ENCODE data around the gene MYO1A.
"Not testable (repeated sequence)": the region's sequence is repeated elsewhere in the genome, so short reads cannot be mapped to it uniquely, and the experiment has no call there.

The MYO1A gene

DNA sequence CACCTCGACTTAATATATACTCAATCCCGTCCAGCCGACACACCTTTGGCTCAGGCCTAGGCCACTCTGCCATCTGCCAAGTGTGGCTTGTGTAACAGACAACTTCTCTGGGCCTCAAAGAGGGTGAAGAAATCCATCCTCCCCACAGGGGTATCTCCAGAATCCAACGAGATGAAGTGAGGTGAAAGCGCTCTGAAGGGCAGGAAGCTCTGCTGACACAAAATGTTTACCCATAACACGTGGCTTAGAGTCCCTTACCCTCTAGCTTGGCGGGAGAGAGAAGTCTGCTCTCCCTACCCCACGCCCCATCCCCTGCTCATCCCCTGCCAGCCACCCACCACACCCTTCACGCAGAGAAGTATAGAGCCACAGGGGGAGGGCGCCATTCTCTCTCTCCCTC is 56.6 kb downstream of the MYO1A start:
- DNase-seq (ENCODE audit: low spot score) = no peak

DNA sequence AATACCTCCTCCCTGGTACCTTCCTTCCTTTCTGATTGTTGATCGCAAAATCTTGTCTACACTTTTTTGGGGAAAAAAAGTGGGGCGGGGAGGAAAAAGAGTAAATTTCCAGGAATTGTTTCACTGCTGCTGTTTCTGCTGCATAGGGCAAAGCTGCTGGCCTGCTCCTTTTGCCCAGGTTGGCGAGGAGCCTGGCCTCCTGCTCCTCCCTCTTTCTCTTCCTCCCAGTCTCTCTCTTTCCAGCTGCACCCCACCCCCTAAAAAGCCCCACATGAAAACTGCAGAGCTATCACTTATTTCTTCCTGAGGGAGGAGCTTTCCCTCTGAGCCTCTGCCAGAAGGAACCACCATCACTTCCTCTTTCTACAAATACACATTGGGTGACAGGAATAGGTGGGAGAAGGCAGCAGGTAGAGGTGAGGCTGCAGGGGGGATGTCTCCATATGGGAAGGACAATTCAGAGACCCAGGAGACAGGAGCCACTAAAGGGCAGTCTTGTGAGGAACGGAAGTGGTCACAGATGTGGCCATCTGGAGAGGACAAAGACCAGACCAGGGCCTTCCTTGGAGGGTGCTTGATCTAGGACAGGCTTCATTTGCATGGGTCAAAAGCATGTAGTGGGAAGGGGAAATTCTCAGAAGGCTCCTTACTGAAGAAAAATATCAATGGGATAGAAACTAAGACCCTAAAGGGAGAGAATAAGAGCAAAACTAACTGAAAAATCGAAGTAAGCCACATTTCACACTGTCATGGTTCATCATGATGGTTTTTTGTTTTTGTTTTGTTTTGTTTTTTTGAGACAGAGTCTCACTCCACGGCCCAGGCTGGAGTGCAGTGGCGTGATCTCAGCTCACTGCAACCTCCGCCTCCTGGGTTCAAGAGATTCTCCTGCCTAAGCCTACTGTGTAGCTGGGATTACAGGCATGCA is 58.3 kb downstream of the MYO1A start:
- no peak for DNase-seq (ENCODE audit: low spot score)

- no peak for DNase-seq (ENCODE audit: low spot score)
Observed at GRCh38 chr12:56990648-56991318, 59.1 kb downstream of the MYO1A start.

GRCh38 chr12:56989861-56990610 is 59.9 kb downstream of the MYO1A start:
- DNase-seq (ENCODE audit: low spot score) = no peak

DNA sequence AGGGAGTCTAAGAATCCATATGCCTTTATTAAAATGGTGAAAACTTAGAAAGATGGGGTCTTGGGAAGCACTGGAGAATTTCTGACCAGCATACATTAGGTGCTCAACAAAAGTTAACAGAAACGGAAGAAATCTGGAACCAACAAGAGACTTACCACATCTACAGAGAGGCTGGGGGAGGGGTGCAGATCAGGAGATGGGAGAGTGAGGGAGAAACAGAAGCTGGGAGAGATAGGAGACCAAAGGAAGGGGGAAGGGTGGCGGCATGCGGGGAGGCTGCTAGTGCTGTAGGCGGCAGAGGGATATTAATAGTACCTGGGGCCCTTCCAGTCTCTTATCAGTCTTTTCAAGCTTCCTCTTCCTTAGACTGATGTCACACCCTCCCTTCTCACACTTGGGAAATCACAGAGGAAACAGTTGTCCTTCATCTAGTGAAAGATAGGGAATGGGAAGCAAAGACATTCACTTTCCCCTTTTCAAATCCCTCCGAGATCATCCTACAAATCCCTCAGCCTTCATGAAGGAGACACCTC is 61.7 kb downstream of the MYO1A start:
- no peak for DNase-seq (ENCODE audit: low spot score)

GRCh38 chr12:56987551-56988053 is 62.3 kb downstream of the MYO1A start:
- peak; percentile 84 for DNase-seq (ENCODE audit: low spot score)

GRCh38 chr12:56987011-56987410 is 62.9 kb downstream of the MYO1A start:
- no peak for DNase-seq (ENCODE audit: low spot score)

DNA sequence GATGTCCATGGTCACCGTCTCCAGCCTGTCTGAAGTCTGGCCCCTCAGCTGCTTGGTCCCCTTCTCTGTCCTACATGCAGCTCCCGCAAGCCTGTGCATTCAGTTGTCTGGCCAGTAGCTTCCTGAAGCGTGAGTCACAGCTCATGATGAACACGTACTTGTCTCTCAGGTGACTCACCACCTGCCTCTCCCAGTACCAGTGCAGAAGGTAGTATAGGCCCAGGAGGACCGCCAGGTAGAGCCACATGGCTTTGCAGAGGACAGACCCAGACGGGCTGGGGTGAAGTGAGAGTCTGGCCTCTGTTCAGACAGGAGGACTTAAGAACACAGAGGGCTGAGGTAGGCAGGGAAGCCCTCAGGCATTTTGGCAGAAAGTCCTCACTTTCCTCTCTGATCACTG is 64.2 kb downstream of the MYO1A start:
- not testable (repeated sequence) for DNase-seq (ENCODE audit: low spot score)

- no peak for DNase-seq (ENCODE audit: low spot score)
Observed at GRCh38 chr12:56983386-56983785, 66.5 kb downstream of the MYO1A start.

GRCh38 chr12:56982578-56983236 is 67.2 kb downstream of the MYO1A start:
- not testable (repeated sequence) for DNase-seq (ENCODE audit: low spot score)

GRCh38 chr12:56980941-56981530 is 68.9 kb downstream of the MYO1A start:
- no peak for DNase-seq (ENCODE audit: low spot score)

- DNase-seq (ENCODE audit: low spot score) = no peak
Observed at GRCh38 chr12:56980268-56980667, 69.7 kb downstream of the MYO1A start.

DNA sequence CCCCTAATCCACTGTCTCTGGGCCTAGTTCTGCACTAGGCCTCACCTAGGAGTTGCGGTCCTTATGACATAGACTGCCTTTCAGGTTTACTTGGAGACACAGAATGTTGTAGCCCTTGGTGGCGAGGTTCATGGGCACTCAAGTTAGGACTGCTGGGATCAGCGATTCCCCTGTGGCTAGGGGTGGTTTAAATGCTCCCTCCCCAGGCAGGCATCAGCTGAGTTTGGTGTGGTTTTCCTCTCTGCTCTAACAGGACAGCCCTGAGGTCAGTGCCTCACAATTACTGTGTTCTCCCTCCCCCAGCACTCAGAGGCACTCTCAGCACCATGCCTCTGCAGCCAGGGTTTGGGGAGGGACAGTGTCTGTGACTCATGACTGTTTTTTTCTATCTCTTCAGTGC is 70.3 kb downstream of the MYO1A start:
- DNase-seq (ENCODE audit: low spot score) = no peak

Data from HuH-7 (cell line).